Keratinocyte (primary cell): Measurements from ENCODE around the gene HTRA1. TPM values are rescaled to one million over a fixed set of nuclear protein-coding genes. Genes with fewer than 3 reads are reported as not detected.

Experiments used
- DNase-seq: peaks from one replicate; pipeline ENCODE4 v3.0.0-alpha.2; 2011; ENCODE audit warnings: low read depth, missing footprints, low spot score
- FAIRE-seq: peaks from 2 replicates; lab custom pipeline; 2011; peaks lifted over from hg19 to GRCh38; lab: Jason Lieb, UNC
- H2AFZ ChIP-seq: 2 replicates; pipeline ENCODE4 v1.6.0; 2012; ENCODE audit warnings: low read length, control low read depth, inconsistent platforms; ENCODE audit not compliant: control insufficient read depth
- H3K27ac ChIP-seq: 2 replicates; pipeline ENCODE4 v1.5.1; 2011; ENCODE audit warnings: low read length; ENCODE audit not compliant: control insufficient read depth, insufficient read depth
- H3K27me3 ChIP-seq: 3 replicates; pipeline ENCODE4 v1.6.0; 2011; ENCODE audit warnings: low read length; ENCODE audit not compliant: control insufficient read depth, insufficient read depth; ENCODE audit errors: extremely low read depth
- H3K36me3 ChIP-seq, 2 experiments: 2 replicates in 1 of 2; 3 replicates in 1 of 2; pipeline ENCODE4 v1.5.1; 2011; ENCODE audit warnings: low read length in 2 of 2, mild to moderate bottlenecking in 1 of 2; ENCODE audit not compliant: control insufficient read depth in 2 of 2, insufficient read depth in 2 of 2; ENCODE audit errors: extremely low read depth in 1 of 2
- H3K4me1 ChIP-seq: 3 replicates; pipeline ENCODE4 v1.5.1; 2011; ENCODE audit warnings: low read length; ENCODE audit not compliant: control insufficient read depth, insufficient read depth; ENCODE audit errors: extremely low read depth
- H3K4me2 ChIP-seq: 3 replicates; pipeline ENCODE4 v1.6.0; 2011; ENCODE audit warnings: low read depth, low read length; ENCODE audit not compliant: control insufficient read depth, insufficient read depth; ENCODE audit errors: extremely low read depth
- H3K4me3 ChIP-seq, 3 experiments: fragments of 200-600 bp in 1 of 3; sonication (generic) in 1 of 3; 2 replicates in 2 of 3; 3 replicates in 1 of 3; pipeline ENCODE4 v1.5.1; 2011 to 2016; ENCODE audit warnings: low read length in 3 of 3, mild to moderate bottlenecking in 3 of 3, control low read depth in 2 of 3, inconsistent platforms in 1 of 3, low read depth in 1 of 3, mixed read lengths in 1 of 3, mixed run types in 1 of 3, moderate library complexity in 1 of 3; ENCODE audit not compliant: control insufficient read depth in 2 of 3, insufficient read depth in 2 of 3; ENCODE audit errors: extremely low read depth in 1 of 3
- H3K79me2 ChIP-seq: 2 replicates; pipeline ENCODE4 v1.6.0; 2012; ENCODE audit warnings: low read length; ENCODE audit not compliant: control insufficient read depth, insufficient read depth
- H3K9ac ChIP-seq: 3 replicates; pipeline ENCODE4 v1.6.0; 2011; ENCODE audit warnings: low read length; ENCODE audit not compliant: control insufficient read depth, insufficient read depth; ENCODE audit errors: extremely low read depth
- H3K9me1 ChIP-seq: 3 replicates; pipeline ENCODE4 v1.6.0; 2011; ENCODE audit warnings: low read length; ENCODE audit not compliant: control insufficient read depth, insufficient read depth; ENCODE audit errors: extremely low read depth
- H3K9me3 ChIP-seq: 2 replicates; pipeline ENCODE4 v1.5.1; 2012; ENCODE audit warnings: low read depth, low read length; ENCODE audit not compliant: control insufficient read depth
- H4K20me1 ChIP-seq: 3 replicates; pipeline ENCODE4 v1.6.0; 2011; ENCODE audit warnings: low read length; ENCODE audit not compliant: control insufficient read depth, insufficient read depth; ENCODE audit errors: extremely low read depth
- EZH2 ChIP-seq: IDR thresholded peaks from one replicate; pipeline ENCODE4 v1.6.1; 2012; ENCODE audit warnings: inconsistent platforms, mild to moderate bottlenecking, low read length, moderate library complexity
- dilution Hi-C: fragments of 300-500 bp; cut with MboI; formaldehyde crosslinking; loops from one replicate; pipeline ENCODE4 v1.7.0; 2020; ENCODE audit warnings: low sequenced_read_pairs; ENCODE audit not compliant: extremely low pct_ligation_motif_present
- polyA plus RNA-seq, 5 experiments: library from polyadenylated mRNA; depleted of rRNA in 3 of 5; stranded (reverse) in 3 of 5; stranded (forward) in 1 of 5; unstranded in 1 of 5; fragments of >200 nt; gene quantifications; 1 replicate in 1 of 5; 2 replicates in 3 of 5; 3 replicates in 1 of 5; pipeline versions ENCODE4 v1.2.1 to v1.2.3, GENCODE V29; 2011 to 2012; ENCODE audit warnings: missing spikeins in 2 of 5, low read depth in 1 of 5, low replicate concordance in 1 of 5
- TF ChIP-seq, protein P1 (sequence below), 3 experiments: IDR thresholded peaks in 1 of 3; conservative IDR thresholded peaks in 1 of 3; optimal IDR thresholded peaks in 1 of 3; 2 replicates in 2 of 3; 3 replicates in 1 of 3; pipeline versions ENCODE3 to v1.5.1; 2011; ENCODE audit warnings: low read length in 3 of 3, mild to moderate bottlenecking in 3 of 3, moderate library complexity in 2 of 3, control low read depth in 1 of 3, inconsistent platforms in 1 of 3; ENCODE audit not compliant: insufficient read depth in 2 of 3; ENCODE audit errors: extremely low read depth in 1 of 3

Gene HTRA1
- polyA plus RNA-seq, 1 donor (not counting 4 experiments of a cell fraction or from before 2014, with no cell fraction given): 412 TPM

DNA sequence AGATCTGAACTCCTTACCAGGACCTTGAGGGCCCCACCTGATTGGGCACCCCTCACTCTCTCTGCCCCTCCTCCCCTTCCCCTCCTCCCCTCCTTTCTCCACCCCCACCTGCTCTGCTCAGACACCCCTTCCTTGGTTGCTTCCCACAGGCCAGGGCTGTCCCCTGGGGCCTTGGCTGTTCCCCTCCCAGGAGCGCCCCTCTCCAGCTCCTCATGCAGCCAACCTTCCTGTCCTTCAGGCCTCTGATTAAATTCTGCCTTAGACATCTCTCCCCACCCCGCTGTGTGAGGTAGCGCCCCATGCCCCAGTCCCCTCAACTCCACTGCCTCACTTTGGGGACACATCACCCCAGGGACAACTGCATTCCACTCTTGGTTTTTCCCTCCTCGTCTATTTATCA, 32.4 kb downstream of the HTRA1 start:
- Histone ChIP-seq H3K9me1 (no peaks in the 10 kb centered on the region), H3K9ac (no peak overlapping the region), H3K79me2 (peaks cover 5% of the 10 kb centered on the region), H2AFZ (no peak overlapping the region), H3K4me2 (peak overlapping the region; percentile 44), H3K27ac (peak overlapping the region; percentile 23), H4K20me1 (no peaks in the 10 kb centered on the region), H3K9me3 (no peaks in the 10 kb centered on the region), H3K36me3 (peaks cover 4 to 6% of the 10 kb centered on the region in 2 experiments), H3K4me1 (peaks cover 61% of the 10 kb centered on the region), H3K27me3 (no peaks in the 10 kb centered on the region), H3K4me3 (peak overlapping the region in 2 of 3 experiments; percentile 21 to 32)
- DNase-seq (no peak), FAIRE-seq (no peak)
- no peak for TF ChIP-seq EZH2
- TF ChIP-seq, protein P1, sequence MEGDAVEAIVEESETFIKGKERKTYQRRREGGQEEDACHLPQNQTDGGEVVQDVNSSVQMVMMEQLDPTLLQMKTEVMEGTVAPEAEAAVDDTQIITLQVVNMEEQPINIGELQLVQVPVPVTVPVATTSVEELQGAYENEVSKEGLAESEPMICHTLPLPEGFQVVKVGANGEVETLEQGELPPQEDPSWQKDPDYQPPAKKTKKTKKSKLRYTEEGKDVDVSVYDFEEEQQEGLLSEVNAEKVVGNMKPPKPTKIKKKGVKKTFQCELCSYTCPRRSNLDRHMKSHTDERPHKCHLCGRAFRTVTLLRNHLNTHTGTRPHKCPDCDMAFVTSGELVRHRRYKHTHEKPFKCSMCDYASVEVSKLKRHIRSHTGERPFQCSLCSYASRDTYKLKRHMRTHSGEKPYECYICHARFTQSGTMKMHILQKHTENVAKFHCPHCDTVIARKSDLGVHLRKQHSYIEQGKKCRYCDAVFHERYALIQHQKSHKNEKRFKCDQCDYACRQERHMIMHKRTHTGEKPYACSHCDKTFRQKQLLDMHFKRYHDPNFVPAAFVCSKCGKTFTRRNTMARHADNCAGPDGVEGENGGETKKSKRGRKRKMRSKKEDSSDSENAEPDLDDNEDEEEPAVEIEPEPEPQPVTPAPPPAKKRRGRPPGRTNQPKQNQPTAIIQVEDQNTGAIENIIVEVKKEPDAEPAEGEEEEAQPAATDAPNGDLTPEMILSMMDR (optimal IDR thresholded peaks at IDR 0.05 in 1 of 3, IDR thresholded peaks at IDR 0.05 in 1 of 3, conservative IDR thresholded peaks at IDR 0.05 in 1 of 3; ENCODE audit: extremely low read depth in 1 of 3, insufficient read depth in 2 of 3, low read length in 3 of 3): no peak
- dilution Hi-C loops: no loop called here

DNA sequence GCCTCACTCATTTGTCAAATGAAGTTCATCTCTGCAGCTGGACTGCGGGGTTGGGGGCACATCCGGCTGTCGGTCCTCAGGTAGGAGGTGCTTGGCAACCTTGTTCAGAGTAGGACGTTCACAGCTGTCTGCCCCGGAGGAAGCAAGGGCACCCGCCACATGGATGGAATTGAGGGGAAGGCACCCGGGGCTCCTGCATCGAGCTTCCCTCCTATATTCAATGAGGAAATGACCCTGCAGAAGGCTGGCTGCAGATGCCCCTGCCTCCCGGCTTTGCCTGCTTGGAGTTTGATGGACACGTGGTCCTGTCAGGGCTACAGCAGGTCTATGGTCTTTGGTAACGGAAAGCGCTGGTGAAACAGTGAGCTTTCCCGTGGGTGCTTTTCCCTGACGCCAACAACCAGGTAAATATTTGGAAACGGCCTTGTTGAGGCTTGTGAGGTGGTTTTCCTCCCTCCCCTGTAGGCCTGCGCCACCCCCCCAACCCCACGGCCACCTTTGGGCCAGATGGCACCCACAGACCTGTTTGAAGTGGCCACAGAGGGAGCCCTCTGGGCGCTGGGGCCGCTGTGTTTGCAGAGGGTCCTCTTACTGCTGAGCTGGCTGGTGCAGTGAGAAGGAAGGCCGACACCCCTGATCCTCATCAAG, 32.9 kb downstream of the HTRA1 start:
- no peaks in the 10 kb centered on the region for H4K20me1 ChIP-seq
- no peaks in the 10 kb centered on the region for H3K27me3 ChIP-seq
- H3K27ac ChIP-seq: peak overlapping the region; percentile 57
- FAIRE-seq: peak; percentile 36
- peaks cover 4 to 7% of the 10 kb centered on the region in 2 experiments for H3K36me3 ChIP-seq
- H2AFZ ChIP-seq: no peak overlapping the region
- H3K9ac ChIP-seq: peak overlapping the region; percentile 10
- dilution Hi-C loops: no loop called here
- no peaks in the 10 kb centered on the region for H3K9me3 ChIP-seq
- H3K4me3 ChIP-seq: peak overlapping the region; percentile 16 to 32 (median 21)
- DNase-seq: no peak
- H3K4me2 ChIP-seq: peak overlapping the region; percentile 44
- H3K9me1 ChIP-seq: no peaks in the 10 kb centered on the region
- TF ChIP-seq, protein P1 (optimal IDR thresholded peaks at IDR 0.05 in 1 of 3, IDR thresholded peaks at IDR 0.05 in 1 of 3, conservative IDR thresholded peaks at IDR 0.05 in 1 of 3; ENCODE audit: extremely low read depth in 1 of 3, insufficient read depth in 2 of 3, low read length in 3 of 3): no peak
- TF ChIP-seq EZH2: no peak
- peaks cover 5% of the 10 kb centered on the region for H3K79me2 ChIP-seq
- H3K4me1 ChIP-seq: peaks cover 61% of the 10 kb centered on the region
